ENCODE measurements around the gene LPP. TPM values are rescaled to one million over a fixed set of nuclear protein-coding genes. Genes with fewer than 3 reads are reported as not detected.

Gene LPP
- total RNA-seq, 2 donors from 2014 or later, result 46.6 to 92.4 TPM

GRCh38 chr3:188389711-188390342 is 235.9 kb downstream of the LPP start:
- Mint-ChIP-seq H3K4me3 (peak overlapping the region; percentile 48), H3K27ac (peak overlapping the region; percentile 74), H3K27me3 (no peaks in the 10 kb centered on the region), H3K9me3 (no peaks in the 10 kb centered on the region), H3K36me3 (ENCODE audit: low read depth) (no peaks in the 10 kb centered on the region), H3K4me1 (peaks cover 20% of the 10 kb centered on the region)
- peak; percentile 97 for ATAC-seq (replicated peaks)

GRCh38 chr3:188390343-188390718 is 236.4 kb downstream of the LPP start:
- Mint-ChIP-seq H3K9me3 (no peaks in the 10 kb centered on the region), H3K27ac (peak overlapping the region; percentile 74), H3K4me1 (peaks cover 20% of the 10 kb centered on the region), H3K27me3 (no peaks in the 10 kb centered on the region), H3K4me3 (peak overlapping the region; percentile 48), H3K36me3 (ENCODE audit: low read depth) (no peaks in the 10 kb centered on the region)
- no peak for ATAC-seq (replicated peaks)

DNA sequence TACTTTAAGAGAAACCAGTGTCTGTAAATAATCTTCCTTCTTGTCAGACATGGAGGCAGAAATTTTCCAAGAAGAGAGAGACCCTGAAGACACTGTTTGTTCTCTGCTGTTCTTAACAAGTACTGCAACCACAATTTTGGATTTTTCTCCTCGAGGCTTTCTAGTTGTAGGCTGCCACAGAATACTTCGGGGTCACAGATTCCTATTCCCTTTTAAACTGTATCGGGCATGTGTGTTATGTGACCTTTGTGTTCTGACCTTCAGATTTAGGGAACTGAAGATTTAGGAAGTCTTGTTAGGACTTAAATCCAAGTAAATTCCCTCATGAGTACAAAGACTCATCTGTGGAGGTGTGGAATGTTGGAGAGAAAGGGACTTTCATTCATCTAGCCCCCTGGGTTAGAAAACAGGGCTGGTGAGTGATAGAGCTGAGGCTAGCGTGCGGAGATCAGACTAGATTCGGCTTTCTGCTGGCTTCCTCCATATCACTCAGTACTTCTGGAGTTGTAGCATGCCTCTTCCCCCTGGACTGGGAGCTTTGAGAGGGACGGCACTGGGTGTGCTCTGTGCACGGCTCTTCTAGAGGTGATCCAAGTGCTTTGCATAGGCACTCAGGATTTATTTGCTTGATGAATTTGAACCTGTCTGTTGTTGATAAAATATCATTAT is 237.0 kb downstream of the LPP start:
- peak overlapping the region; percentile 74 for H3K27ac Mint-ChIP-seq
- ATAC-seq (replicated peaks), result no peak

DNA sequence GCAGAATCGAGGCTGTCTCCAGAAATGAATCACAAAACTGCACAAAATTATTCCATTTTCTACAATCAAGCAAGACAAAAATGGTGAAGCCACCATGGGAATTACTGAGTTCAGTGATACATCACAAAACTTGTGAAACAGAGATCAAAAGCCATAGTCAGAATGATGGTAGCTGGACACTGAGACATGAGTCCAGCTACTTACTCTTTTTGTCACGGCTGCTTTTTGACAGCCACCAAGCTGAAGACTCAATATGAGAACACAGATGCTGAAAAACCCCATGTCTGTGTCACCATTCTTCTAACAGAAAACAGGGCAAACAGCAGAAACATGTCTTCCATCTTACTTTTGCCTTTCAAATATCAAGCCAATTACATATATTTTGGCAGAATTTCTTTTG is 237.6 kb downstream of the LPP start:
- Mint-ChIP-seq H3K4me3 (peak overlapping the region; percentile 20), H3K36me3 (ENCODE audit: low read depth) (no peaks in the 10 kb centered on the region), H3K4me1 (peaks cover 21% of the 10 kb centered on the region), H3K9me3 (no peaks in the 10 kb centered on the region), H3K27ac (peak overlapping the region; percentile 23), H3K27me3 (no peaks in the 10 kb centered on the region)
- ATAC-seq (replicated peaks), result peak; percentile 43

More for the DNA sequence above, 237.0 kb downstream of the LPP start:
- Mint-ChIP-seq H3K27me3 (no peaks in the 10 kb centered on the region), H3K36me3 (ENCODE audit: low read depth) (no peaks in the 10 kb centered on the region), H3K4me3 (peak overlapping the region; percentile 48), H3K9me3 (no peaks in the 10 kb centered on the region), H3K4me1 (peaks cover 20% of the 10 kb centered on the region)

- H3K36me3 Mint-ChIP-seq (ENCODE audit: low read depth), result no peaks in the 10 kb centered on the region
- no peak overlapping the region for H3K4me3 Mint-ChIP-seq
- no peak for ATAC-seq (replicated peaks)
- peaks cover 26% of the 10 kb centered on the region for H3K4me1 Mint-ChIP-seq
- H3K27me3 Mint-ChIP-seq, result no peaks in the 10 kb centered on the region
- peak overlapping the region; percentile 23 for H3K27ac Mint-ChIP-seq
- no peaks in the 10 kb centered on the region for H3K9me3 Mint-ChIP-seq
Observed at GRCh38 chr3:188392076-188392475, 238.1 kb downstream of the LPP start.

DNA sequence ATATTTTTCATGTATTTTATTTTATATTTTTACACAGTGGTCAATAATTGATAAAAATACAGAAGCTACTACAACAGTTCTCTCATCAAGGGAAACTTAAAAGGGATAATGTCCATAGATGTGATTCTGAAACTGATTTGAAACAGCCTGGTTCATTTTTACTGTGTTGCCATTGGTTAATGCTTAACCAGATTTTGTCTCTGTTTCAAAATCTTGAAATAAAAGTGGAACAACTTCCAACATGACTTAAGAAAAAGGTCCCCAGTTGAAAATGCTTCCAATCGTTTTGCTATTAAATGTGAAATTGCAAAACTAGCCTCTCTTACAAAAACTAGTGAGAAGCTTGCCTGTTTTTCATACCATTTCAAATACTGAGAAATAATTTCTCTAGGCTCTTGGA is 240.7 kb downstream of the LPP start:
- no peak overlapping the region for H3K27ac Mint-ChIP-seq
- no peaks in the 10 kb centered on the region for H3K9me3 Mint-ChIP-seq
- H3K36me3 Mint-ChIP-seq (ENCODE audit: low read depth), result peaks cover 6% of the 10 kb centered on the region
- no peak for ATAC-seq (replicated peaks)
- no peak overlapping the region for H3K4me3 Mint-ChIP-seq
- peaks cover 44% of the 10 kb centered on the region for H3K4me1 Mint-ChIP-seq
- H3K27me3 Mint-ChIP-seq, result no peaks in the 10 kb centered on the region

DNA sequence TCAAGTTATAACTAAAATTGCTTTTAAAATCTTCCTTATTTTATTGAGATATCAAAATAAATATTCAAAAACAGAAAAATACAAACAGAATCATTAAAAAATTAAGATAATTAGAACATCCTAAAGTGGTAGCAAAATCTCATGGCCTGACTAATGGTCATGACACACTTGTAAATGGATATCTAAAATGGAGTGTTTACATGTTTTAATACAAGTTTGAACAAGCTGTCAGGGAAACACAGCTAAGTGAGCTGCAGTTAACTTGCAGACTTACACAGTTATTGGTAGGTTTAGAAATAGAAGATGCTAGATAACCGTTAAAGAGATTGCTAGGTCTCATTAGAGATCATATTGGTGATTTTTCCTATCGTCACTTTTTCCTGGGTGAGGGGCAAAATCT is 242.3 kb downstream of the LPP start:
- Mint-ChIP-seq H3K4me1 (peaks cover 43% of the 10 kb centered on the region), H3K9me3 (no peaks in the 10 kb centered on the region), H3K27ac (no peak overlapping the region), H3K27me3 (no peaks in the 10 kb centered on the region), H3K36me3 (ENCODE audit: low read depth) (peaks cover 6% of the 10 kb centered on the region), H3K4me3 (no peak overlapping the region)
- no peak for ATAC-seq (replicated peaks)

DNA sequence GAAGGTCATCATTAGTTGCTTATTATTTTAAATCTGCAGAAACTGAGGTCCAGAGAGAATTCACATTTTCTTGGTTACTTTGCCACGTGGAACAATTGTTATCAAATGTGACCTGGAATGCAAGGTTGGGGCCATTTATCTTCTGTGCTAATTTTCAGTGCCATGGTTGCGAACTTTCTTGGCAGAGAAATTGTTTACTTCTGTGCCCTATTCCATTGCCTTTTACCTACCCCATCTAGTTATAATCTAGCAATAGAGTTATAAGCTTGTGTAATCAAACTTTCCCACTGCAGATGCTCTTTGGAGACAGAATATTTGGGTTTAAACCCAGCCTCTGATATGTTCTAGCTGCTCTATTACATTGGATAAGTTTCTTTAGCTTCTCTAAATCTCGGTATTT is 242.9 kb downstream of the LPP start:
- Mint-ChIP-seq H3K4me3 (peak overlapping the region; percentile 60), H3K36me3 (ENCODE audit: low read depth) (peaks cover 6% of the 10 kb centered on the region), H3K4me1 (peaks cover 45% of the 10 kb centered on the region), H3K9me3 (no peaks in the 10 kb centered on the region), H3K27ac (peak overlapping the region; percentile 77), H3K27me3 (no peaks in the 10 kb centered on the region)
- ATAC-seq (replicated peaks), result no peak

DNA sequence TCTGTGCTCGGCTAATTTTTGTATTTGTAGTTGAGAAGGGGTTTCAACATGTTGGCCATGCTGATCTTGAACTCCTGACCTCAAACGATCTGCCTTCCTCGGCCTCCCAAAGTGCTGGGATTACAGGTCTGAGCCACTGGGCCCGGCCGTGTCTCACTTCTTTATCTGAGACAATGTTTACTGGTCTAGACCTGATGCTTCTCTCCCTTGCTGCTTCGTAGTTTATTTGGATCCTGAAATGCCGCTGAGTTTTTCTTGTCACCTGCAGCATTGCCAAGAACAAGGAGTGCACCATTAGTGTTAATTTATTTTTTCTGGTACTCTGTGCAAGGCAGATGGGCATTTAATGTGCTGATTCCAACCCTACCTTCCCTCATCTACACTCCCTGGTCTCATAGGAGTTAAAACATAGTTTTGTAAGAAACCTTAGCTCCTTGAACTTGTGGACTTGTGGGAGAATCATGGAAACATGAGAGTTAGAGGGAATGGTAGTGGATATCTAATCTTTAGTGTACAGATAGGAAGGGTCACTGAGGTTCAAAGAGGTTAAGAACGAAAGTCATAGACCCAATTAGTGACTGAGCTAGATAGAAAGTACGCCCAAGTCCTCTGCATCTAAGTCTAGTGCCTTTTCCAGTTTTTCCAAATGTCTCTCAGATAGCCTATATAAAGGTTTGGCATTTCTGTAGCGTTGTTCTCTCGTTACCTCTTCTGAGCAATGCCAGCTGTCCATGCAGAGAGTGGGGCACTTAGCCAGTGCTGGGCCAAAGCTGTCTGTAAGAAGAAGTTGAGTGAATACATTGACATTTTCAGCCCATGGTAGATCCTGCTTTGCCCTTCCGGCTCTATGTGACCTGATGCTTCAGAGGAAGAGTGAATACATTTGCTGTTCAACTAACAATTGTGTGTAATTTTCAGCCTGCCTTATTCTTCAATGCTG is 244.1 kb downstream of the LPP start:
- H3K9me3 Mint-ChIP-seq, result no peaks in the 10 kb centered on the region
- H3K27me3 Mint-ChIP-seq, result no peaks in the 10 kb centered on the region
- no peak for ATAC-seq (replicated peaks)
- peak overlapping the region; percentile 77 for H3K27ac Mint-ChIP-seq
- H3K4me1 Mint-ChIP-seq, result peaks cover 54% of the 10 kb centered on the region
- peak overlapping the region; percentile 60 for H3K4me3 Mint-ChIP-seq
- H3K36me3 Mint-ChIP-seq (ENCODE audit: low read depth), result peaks cover 6% of the 10 kb centered on the region

- H3K27ac Mint-ChIP-seq, result no peak overlapping the region
- no peaks in the 10 kb centered on the region for H3K9me3 Mint-ChIP-seq
- H3K36me3 Mint-ChIP-seq (ENCODE audit: low read depth), result peaks cover 6% of the 10 kb centered on the region
- no peaks in the 10 kb centered on the region for H3K27me3 Mint-ChIP-seq
- H3K4me3 Mint-ChIP-seq, result peak overlapping the region; percentile 9
- H3K4me1 Mint-ChIP-seq, result peaks cover 55% of the 10 kb centered on the region
- peak; percentile 74 for ATAC-seq (replicated peaks)
Observed at GRCh38 chr3:188400494-188401243, 246.7 kb downstream of the LPP start.

- no peaks in the 10 kb centered on the region for H3K27me3 Mint-ChIP-seq
- H3K36me3 Mint-ChIP-seq (ENCODE audit: low read depth), result peaks cover 13% of the 10 kb centered on the region
- no peak overlapping the region for H3K27ac Mint-ChIP-seq
- no peaks in the 10 kb centered on the region for H3K9me3 Mint-ChIP-seq
- peaks cover 55% of the 10 kb centered on the region for H3K4me1 Mint-ChIP-seq
- no peak for ATAC-seq (replicated peaks)
- no peak overlapping the region for H3K4me3 Mint-ChIP-seq
Observed at GRCh38 chr3:188401244-188401993, 247.5 kb downstream of the LPP start.

DNA sequence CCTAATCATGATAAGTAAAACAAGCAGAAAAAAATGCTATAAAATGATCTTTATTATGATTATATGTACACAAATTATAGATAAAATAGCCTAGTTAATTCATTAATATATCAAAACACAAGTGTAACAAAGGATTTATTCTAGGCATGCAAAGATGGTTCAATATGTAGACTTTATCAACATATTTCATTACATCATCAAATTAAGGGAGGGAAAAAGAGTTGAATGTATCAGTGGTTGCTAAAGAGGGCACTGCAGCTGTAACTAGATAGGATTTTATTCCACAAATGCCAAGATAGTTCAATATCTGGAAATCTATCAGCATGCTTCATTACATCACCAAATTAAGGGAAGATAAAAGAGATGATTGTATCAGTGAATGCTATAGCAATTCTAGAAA is 248.3 kb downstream of the LPP start:
- H3K9me3 Mint-ChIP-seq, result no peaks in the 10 kb centered on the region
- no peak for ATAC-seq (replicated peaks)
- peaks cover 21% of the 10 kb centered on the region for H3K36me3 Mint-ChIP-seq (ENCODE audit: low read depth)
- H3K4me3 Mint-ChIP-seq, result no peak overlapping the region
- H3K4me1 Mint-ChIP-seq, result peaks cover 51% of the 10 kb centered on the region
- no peak overlapping the region for H3K27ac Mint-ChIP-seq
- H3K27me3 Mint-ChIP-seq, result no peaks in the 10 kb centered on the region

DNA sequence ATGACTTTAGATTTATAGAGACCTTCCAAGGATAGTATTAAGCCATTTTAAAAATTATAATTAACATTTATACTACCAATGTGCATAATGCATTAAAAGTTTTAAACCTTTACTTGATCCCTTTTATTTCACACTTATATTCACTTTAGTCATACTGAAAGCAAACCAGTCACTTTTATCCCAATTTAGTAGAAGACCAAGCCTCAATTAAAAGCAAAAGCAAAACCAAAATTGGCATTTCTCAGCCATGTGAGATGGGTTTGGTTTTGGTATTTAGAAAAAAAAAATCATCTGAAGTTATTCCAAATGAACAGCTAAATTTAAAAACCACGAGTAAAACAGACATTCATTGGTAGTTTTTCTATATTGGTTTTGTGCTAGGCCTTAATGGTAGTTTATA is 249.4 kb downstream of the LPP start:
- no peak overlapping the region for H3K27ac Mint-ChIP-seq
- no peak overlapping the region for H3K4me3 Mint-ChIP-seq
- H3K4me1 Mint-ChIP-seq, result peaks cover 42% of the 10 kb centered on the region
- no peak for ATAC-seq (replicated peaks)
- H3K36me3 Mint-ChIP-seq (ENCODE audit: low read depth), result peaks cover 33% of the 10 kb centered on the region
- H3K9me3 Mint-ChIP-seq, result no peaks in the 10 kb centered on the region
- no peaks in the 10 kb centered on the region for H3K27me3 Mint-ChIP-seq

Measured in activated T-helper 17 cell treated with anti-CD3 and anti-CD28 coated beads, Interleukin-2, amount 50 U/mL, for 72 hours (primary cell).